IMR-90 (cell line): Measurements from ENCODE around the gene ZNF732. TPM values are rescaled to one million over a fixed set of nuclear protein-coding genes. Genes with fewer than 3 reads are reported as not detected.

Experiments
- ATAC-seq: fragments of 200-7000 bp; cut with Tn5 transposase; 2 replicates; pipeline ENCODE4 v1.9.1; 2020; ENCODE audit warnings: low read depth, mild to moderate bottlenecking, moderate library complexity
- BruUV-seq: library from RNA; stranded (reverse); fragments of 400-500 nt; replicated peaks from 2 replicates; lab custom pipeline; 2021; lab: Mats Ljungman, UMichigan
- CTCF ChIA-PET: fragments of 300-600 bp; formaldehyde crosslinking; extraction: SDS; loops from one replicate; lab custom pipeline; 2021; ENCODE audit warnings: antibody characterized with exemption; lab: Yijun Ruan, JAX
- POLR2A ChIA-PET: fragments of 300-600 bp; sonication (Branson Sonifier 250); formaldehyde crosslinking; loops from one replicate; lab custom pipeline; 2022; ENCODE audit warnings: antibody characterized with exemption; ENCODE audit not compliant: unreplicated experiment; lab: Charles Lee
- DNase-seq: peaks from one replicate; pipeline ENCODE4 v3.0.0; 2013
- H2AFZ ChIP-seq: replicated peaks from 2 replicates; pipeline ENCODE3; 2013; ENCODE audit warnings: low read length, mild to moderate bottlenecking; ENCODE audit not compliant: poor library complexity
- H2AK5ac ChIP-seq: 2 replicates; pipeline ENCODE4 v1.6.1; 2013; ENCODE audit warnings: low read depth, low read length, inconsistent platforms
- H2AK9ac ChIP-seq: replicated peaks from 2 replicates; pipeline ENCODE3; 2013; ENCODE audit warnings: mild to moderate bottlenecking, low read depth, low read length, moderate library complexity; ENCODE audit not compliant: poor library complexity
- H2BK120ac ChIP-seq: 2 replicates; pipeline ENCODE4 v1.6.1; 2013; ENCODE audit warnings: low read depth, low read length, inconsistent platforms
- H2BK15ac ChIP-seq: 3 replicates; pipeline ENCODE4 v1.6.1; 2013; ENCODE audit warnings: low read depth, low read length, inconsistent platforms
- H2BK20ac ChIP-seq: 2 replicates; pipeline ENCODE4 v1.6.1; 2013; ENCODE audit warnings: low read depth, mild to moderate bottlenecking, inconsistent platforms, low read length, moderate library complexity
- H2BK5ac ChIP-seq: 2 replicates; pipeline ENCODE4 v1.6.1; 2013; ENCODE audit warnings: mild to moderate bottlenecking, low read depth, low read length, inconsistent platforms; ENCODE audit not compliant: poor library complexity, severe bottlenecking
- H3K14ac ChIP-seq: replicated peaks from 2 replicates; pipeline ENCODE4 v1.6.1; 2013; ENCODE audit warnings: low read depth, low read length, inconsistent platforms
- H3K18ac ChIP-seq: 2 replicates; pipeline ENCODE4 v1.6.1; 2013; ENCODE audit warnings: low read depth, low read length, control low read depth
- H3K23ac ChIP-seq: 2 replicates; pipeline ENCODE4 v1.6.1; 2013; ENCODE audit warnings: low read depth, low read length, inconsistent platforms
- H3K27ac ChIP-seq: 2 replicates; pipeline ENCODE4 v1.5.1; 2013; ENCODE audit warnings: mild to moderate bottlenecking, control low read depth, low read length; ENCODE audit not compliant: insufficient read depth
- H3K27me3 ChIP-seq: 2 replicates; pipeline ENCODE4 v1.6.1; 2013; ENCODE audit warnings: low read length; ENCODE audit not compliant: control insufficient read depth, insufficient read depth
- H3K36me3 ChIP-seq: 2 replicates; pipeline ENCODE4 v1.6.1; 2013; ENCODE audit warnings: low read length, mixed read lengths; ENCODE audit not compliant: control insufficient read depth, insufficient read depth
- H3K4ac ChIP-seq: 2 replicates; pipeline ENCODE4 v1.6.1; 2013; ENCODE audit warnings: low read depth, low read length, inconsistent platforms
- H3K4me1 ChIP-seq: 2 replicates; pipeline ENCODE4 v1.6.1; 2013; ENCODE audit warnings: low read length, mixed read lengths; ENCODE audit not compliant: control insufficient read depth, insufficient read depth
- H3K4me2 ChIP-seq: 2 replicates; pipeline ENCODE4 v1.6.1; 2013; ENCODE audit warnings: low read depth, mild to moderate bottlenecking, control low read depth, low read length, moderate library complexity
- H3K4me3 ChIP-seq: 2 replicates; pipeline ENCODE4 v1.5.1; 2013; ENCODE audit warnings: low read depth, mild to moderate bottlenecking, control low read depth, low read length, moderate library complexity; ENCODE audit not compliant: insufficient read depth
- H3K56ac ChIP-seq: 2 replicates; pipeline ENCODE4 v1.6.1; 2013; ENCODE audit warnings: low read length, inconsistent platforms; ENCODE audit not compliant: insufficient read depth; ENCODE audit errors: extremely low read depth
- H3K79me1 ChIP-seq, 2 experiments: 2 replicates each; pipeline ENCODE4 v1.6.1; 2013; ENCODE audit warnings: low read length in 2 of 2, inconsistent platforms in 1 of 2, low read depth in 1 of 2
- H3K9ac ChIP-seq: 2 replicates; pipeline ENCODE4 v1.6.1; 2013; ENCODE audit warnings: low read depth, low read length, control low read depth
- H3K9me1 ChIP-seq: 2 replicates; pipeline ENCODE4 v1.6.1; 2013; ENCODE audit warnings: low read length, inconsistent platforms; ENCODE audit not compliant: insufficient read depth
- H3K9me3 ChIP-seq: 2 replicates; pipeline ENCODE4 v1.6.1; 2013; ENCODE audit warnings: low read length; ENCODE audit not compliant: control insufficient read depth, insufficient read depth
- H4K20me1 ChIP-seq: 2 replicates; pipeline ENCODE4 v1.6.1; 2013; ENCODE audit warnings: low read length, inconsistent platforms; ENCODE audit not compliant: insufficient read depth
- H4K5ac ChIP-seq: 2 replicates; pipeline ENCODE4 v1.6.1; 2013; ENCODE audit warnings: mild to moderate bottlenecking, low read depth, low read length, control low read depth
- H4K8ac ChIP-seq, 2 experiments: 2 replicates each; pipeline ENCODE4 v1.6.1; 2013; ENCODE audit warnings: low read depth in 2 of 2, low read length in 2 of 2, control low read depth in 1 of 2, inconsistent platforms in 1 of 2
- H4K91ac ChIP-seq: 2 replicates; pipeline ENCODE4 v1.6.1; 2013; ENCODE audit warnings: low read depth, low read length, inconsistent platforms; ENCODE audit not compliant: insufficient read depth
- BHLHE40 ChIP-seq: fragments of 150-350 bp; IDR thresholded peaks from 2 replicates; pipeline ENCODE4 v1.6.1; 2016; ENCODE audit warnings: mild to moderate bottlenecking, low read depth, low read length
- FOS ChIP-seq: fragments of 150-350 bp; IDR thresholded peaks from 2 replicates; pipeline ENCODE4 v1.6.1; 2016; ENCODE audit warnings: low read depth, low read length
- MAFK ChIP-seq: IDR thresholded peaks from 2 replicates; pipeline ENCODE4 v1.6.1; 2012; ENCODE audit warnings: low read depth, low read length, improper control_type of control experiment
- MAZ ChIP-seq: IDR thresholded peaks from 2 replicates; pipeline ENCODE4 v1.6.1; 2012; ENCODE audit warnings: low read depth, mild to moderate bottlenecking, low read length, improper control_type of control experiment, moderate library complexity, borderline replicate concordance
- NFE2L2 ChIP-seq: fragments of 150-350 bp; IDR thresholded peaks from 2 replicates; pipeline ENCODE4 v1.6.1; 2016; ENCODE audit warnings: low read depth, mild to moderate bottlenecking, low read length
- SMC3 ChIP-seq: fragments of 150-350 bp; IDR thresholded peaks from 2 replicates; pipeline ENCODE4 v1.6.1; 2016; ENCODE audit warnings: low read depth, mild to moderate bottlenecking, antibody characterized with exemption, low read length, moderate library complexity
- USF2 ChIP-seq: fragments of 150-350 bp; IDR thresholded peaks from 2 replicates; pipeline ENCODE4 v1.6.1; 2017; ENCODE audit warnings: mild to moderate bottlenecking, antibody characterized with exemption, low read length, low read depth
- WGBS, 2 experiments: methylation state at CpG; one replicate each; pipeline versions ENCODE4 v1.1.5 to v1.1.7; 2013; ENCODE audit warnings: missing lambda C conversion rate in 2 of 2; ENCODE audit not compliant: insufficient read length in 1 of 2; ENCODE audit errors: extremely low coverage in 2 of 2; 5-methylcytosine and 5-hydroxymethylcytosine counted together
- dilution Hi-C: fragments of 300-500 bp; cut with HindIII; formaldehyde crosslinking; loops from one replicate; pipeline ENCODE4 v1.14.3; 2018; ENCODE audit warnings: low sequenced_read_pairs; ENCODE audit not compliant: unreplicated experiment
- in situ Hi-C: fragments of 300-500 bp; cut with MboI; formaldehyde crosslinking; loops from 3 replicates; pipeline ENCODE4 v1.14.3; 2019; ENCODE audit warnings: low sequenced_read_pairs, inconsistent platforms, mixed read lengths
- intact Hi-C: fragments of 100-400 bp; cut with micrococcal nuclease; formaldehyde crosslinking; loops from 2 replicates; pipeline ENCODE4 v1.10.0; 2022
- polyA plus RNA-seq, 3 experiments: library from polyadenylated mRNA; depleted of rRNA; stranded (reverse); fragments of >200 nt; gene quantifications; 2 replicates each; pipeline ENCODE4 v1.2.3, GENCODE V29; 2012; ENCODE audit warnings: low replicate concordance in 1 of 3
- total RNA-seq: library from RNA; depleted of rRNA; stranded (reverse); fragments of >200 nt; gene quantifications from 2 replicates; pipeline ENCODE4 v1.2.3, GENCODE V29; 2012

The ZNF732 gene
- total and polyA plus RNA-seq, 2 of the 4 experiments (the other 2 are of a cell fraction): under 0.01 TPM; not detected in 1

- no TSS peak for BruUV-seq
These were observed 30.2 kb upstream of the ZNF732 start for GRCh38 chr4:335515-335914.

More at GRCh38 chr4:335515-335914, 30.2 kb upstream of the ZNF732 start:
- Histone ChIP-seq H4K20me1 (no peaks in the 10 kb centered on the region), H3K27ac (no peak overlapping the region), H2BK15ac (no peak overlapping the region), H3K18ac (no peak overlapping the region), H3K4me3 (no peak overlapping the region), H4K8ac (no peak overlapping the region), H3K79me1 (peaks cover 15 to 16% of the 10 kb centered on the region in 2 experiments; a peak in 3 of 4 replicates), H2BK5ac (no peak overlapping the region), H3K27me3 (no peaks in the 10 kb centered on the region), H3K36me3 (peaks cover 2% of the 10 kb centered on the region), H4K91ac (no peak overlapping the region), H2AFZ (no peak overlapping the region), H3K23ac (no peak overlapping the region), H2BK120ac (no peak overlapping the region), H3K56ac (no peak overlapping the region), H4K5ac (no peak overlapping the region), H3K14ac (no peak overlapping the region), H2BK20ac (no peak overlapping the region), H3K9me3 (peaks cover 10% of the 10 kb centered on the region; the same call in 1 of the 2 replicates), H2AK5ac (no peak overlapping the region), H3K4me1 (no peaks in the 10 kb centered on the region), H3K9me1 (no peaks in the 10 kb centered on the region), H3K9ac (no peak overlapping the region), H3K4ac (no peak overlapping the region), H2AK9ac (no peak overlapping the region), H3K4me2 (no peak overlapping the region)
- POLR2A ChIA-PET: no interaction called here
- in situ Hi-C loops (no loop called here), dilution Hi-C loops (no loop called here), intact Hi-C loops (loop anchor here (10.0 kb wide), 1 partner anchor 339 kb away; the partner anchor contains the start of genes ATP5ME and MYL5)
- DNase-seq (no peak), ATAC-seq (no peak)
- CTCF ChIA-PET: no interaction called here
- TF ChIP-seq USF2 (no peak), SMC3 (no peak), MAZ (no peak), BHLHE40 (no peak), MAFK (no peak), FOS (no peak), NFE2L2 (no peak)
- 60% methylated on average over 1 of the region's 2 CpGs; no CpG with 5 or more reads in 1 of the 2 experiments for WGBS, 2 experiments
